ENCODE measurements around the gene AIP.
"Not testable (repeated sequence)": the region's sequence is repeated elsewhere in the genome, so short reads cannot be mapped to it uniquely, and the experiment has no call there.

The AIP gene

DNA sequence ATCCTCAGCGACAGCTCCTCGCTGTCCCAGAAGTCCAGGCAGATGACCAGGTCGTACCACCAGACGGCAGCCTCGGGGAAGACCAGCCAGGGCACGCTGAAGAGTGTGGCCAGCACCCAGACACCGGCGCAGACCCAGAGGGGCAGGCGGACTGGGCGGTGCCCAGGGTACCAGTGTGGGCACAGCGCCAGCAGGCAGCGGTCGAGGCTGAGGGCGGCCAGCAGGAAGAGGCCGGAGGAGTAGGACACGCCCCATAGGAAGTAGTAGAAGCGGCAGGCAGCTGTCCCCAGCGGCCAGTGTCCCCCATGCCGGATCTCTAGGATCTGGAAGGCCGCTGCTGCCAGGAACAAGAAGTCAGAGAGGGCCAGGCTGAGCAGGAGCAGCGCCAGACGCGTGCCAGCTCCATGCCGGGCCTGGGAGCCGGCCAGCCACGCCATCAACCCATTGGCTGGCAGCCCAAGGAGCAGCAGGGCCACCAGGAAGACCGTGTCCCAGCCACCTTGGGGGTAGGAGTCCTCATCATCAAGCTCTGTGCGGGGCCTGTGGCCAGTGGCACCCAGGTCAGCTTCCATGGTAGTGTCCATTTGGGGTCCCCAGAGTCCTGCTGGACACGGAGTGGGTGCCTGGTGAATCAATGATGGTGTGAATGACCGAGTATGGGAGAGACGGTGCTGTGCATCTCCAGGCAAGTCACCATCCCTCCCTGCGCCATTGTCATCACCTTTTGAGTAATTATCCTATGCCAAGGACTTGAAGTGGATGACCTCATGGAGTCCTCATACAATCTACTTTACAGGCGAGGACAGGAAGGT, 30.5 kb upstream of the AIP start, which contains the start of gene GPR152:
Gene GPR152, minus strand, starts transcription at position 589 of the 812 bp plus-strand sequence. Its CDS starts 5 bp downstream, at position 584.
- no peak for DNase-seq (ENCODE audit: low read depth in 1 of 2, low spot score in 1 of 2)
- TF ChIP-seq JUND (IDR thresholded peaks at IDR 0.05; ENCODE audit: low read depth): no peak
- in situ Hi-C loops (cut with HindIII; ENCODE audit: low pct_unique_long_range_greater_than_20kb, low sequenced_read_pairs): no loop called here

DNA sequence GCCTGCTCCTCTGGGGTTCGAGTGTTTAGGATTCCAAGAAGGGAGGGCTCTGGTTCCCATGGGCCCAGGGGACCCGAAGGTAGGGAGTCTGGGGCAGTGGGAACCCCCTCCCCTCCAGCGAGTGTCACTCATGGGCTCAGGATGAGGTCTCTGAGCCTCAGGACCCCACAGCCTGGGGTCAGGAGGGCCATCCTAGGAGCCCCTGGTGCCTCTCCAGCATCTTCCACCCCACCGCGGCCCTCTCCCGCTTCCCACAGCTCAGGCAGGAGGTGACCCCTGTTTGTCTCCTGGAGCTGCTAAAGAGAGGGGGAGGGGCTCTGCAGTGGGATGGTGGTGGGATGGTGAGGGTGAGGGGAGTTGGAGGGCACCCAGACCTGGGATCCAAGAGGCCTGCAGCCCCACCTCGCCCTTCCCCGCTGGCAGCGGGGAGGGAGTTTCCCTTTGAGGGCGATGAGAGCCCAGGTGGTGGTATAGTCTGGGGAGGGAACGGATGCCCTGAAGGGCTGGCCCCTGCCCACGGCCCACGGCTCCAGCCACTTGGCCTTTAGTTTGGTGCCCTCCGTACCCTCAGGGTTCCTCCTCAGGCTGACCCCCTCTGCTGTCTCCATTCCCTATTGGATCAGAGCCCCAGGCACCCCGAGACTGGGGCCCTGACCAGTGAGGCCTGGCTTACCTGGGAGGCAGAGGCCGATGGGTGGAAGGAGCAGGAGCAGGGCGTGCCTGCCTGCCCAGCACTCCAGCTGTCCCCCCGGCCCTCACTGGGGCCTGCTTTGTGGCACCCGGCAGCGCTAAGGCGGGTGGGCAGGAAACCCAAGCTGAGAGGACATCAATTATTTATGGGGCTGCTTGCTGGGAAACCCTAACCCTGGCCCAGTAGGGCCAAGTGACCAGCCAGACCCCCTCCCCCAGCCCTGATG, 28.8 kb upstream of the AIP start:
- in situ Hi-C loops (cut with HindIII; ENCODE audit: low pct_unique_long_range_greater_than_20kb, low sequenced_read_pairs): no loop called here
- DNase-seq (ENCODE audit: low read depth in 1 of 2, low spot score in 1 of 2): no peak
- no peak for TF ChIP-seq JUND (IDR thresholded peaks at IDR 0.05; ENCODE audit: low read depth)

DNA sequence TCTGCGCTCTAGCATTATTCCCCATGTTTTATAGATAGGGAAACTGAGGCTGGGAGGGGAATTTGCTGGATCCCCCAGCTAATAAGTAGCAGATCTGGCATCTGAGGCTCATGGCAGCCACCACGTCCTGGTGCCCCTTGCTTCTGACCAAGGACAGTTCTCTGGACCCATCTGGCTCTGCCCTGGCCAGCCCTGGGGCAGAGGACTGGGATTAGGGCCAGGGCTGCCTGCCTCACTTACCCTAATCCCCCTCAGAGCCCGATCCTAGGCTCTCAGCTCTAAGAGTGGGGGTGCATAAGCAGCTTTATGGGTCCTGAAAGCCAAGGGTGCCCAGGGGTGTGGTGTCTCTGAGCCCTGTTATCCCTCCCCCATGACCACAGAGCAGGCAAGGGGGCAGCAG, 27.8 kb upstream of the AIP start, which contains the start of gene CABP4:
Gene CABP4, plus strand, starts transcription at position 301 of the 400 bp plus-strand sequence. Its CDS starts 70 bp downstream, at position 371.
- TF ChIP-seq JUND (IDR thresholded peaks at IDR 0.05; ENCODE audit: low read depth): no peak
- in situ Hi-C loops (cut with HindIII; ENCODE audit: low pct_unique_long_range_greater_than_20kb, low sequenced_read_pairs): no loop called here
- no peak for DNase-seq (ENCODE audit: low read depth in 1 of 2, low spot score in 1 of 2)

DNA sequence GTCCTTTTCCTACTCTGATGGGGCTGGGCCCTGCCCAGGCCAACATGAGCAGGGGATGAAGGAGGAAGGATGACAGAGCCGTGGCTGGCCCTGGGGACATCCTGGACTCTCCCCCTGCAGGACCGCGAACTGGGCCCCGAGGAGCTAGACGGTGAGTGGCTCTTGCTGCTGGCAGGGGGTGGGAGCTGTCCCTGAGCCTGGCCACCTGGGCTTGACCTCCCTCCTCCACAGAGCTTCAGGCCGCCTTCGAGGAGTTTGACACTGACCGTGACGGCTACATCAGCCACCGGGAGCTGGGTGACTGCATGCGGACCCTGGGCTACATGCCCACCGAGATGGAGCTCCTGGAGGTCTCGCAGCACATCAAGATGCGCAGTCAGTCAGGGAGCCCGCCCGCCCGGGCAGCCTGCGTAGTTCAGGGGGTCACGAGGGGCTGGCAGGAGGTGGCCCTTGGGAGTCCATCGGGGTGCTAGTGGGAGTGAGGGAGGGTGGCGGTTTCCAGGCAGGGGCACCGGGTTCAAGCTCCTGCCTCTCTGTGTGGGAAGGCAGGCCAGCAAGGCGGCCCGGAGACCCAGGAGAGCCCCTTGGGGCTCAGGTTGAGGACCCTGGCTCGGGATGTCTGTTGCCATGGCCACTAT, 26.6 kb upstream of the AIP start:
- in situ Hi-C loops (cut with HindIII; ENCODE audit: low pct_unique_long_range_greater_than_20kb, low sequenced_read_pairs): no loop called here
- no peak for DNase-seq (ENCODE audit: low read depth in 1 of 2, low spot score in 1 of 2)
- no peak for TF ChIP-seq JUND (IDR thresholded peaks at IDR 0.05; ENCODE audit: low read depth)

DNA sequence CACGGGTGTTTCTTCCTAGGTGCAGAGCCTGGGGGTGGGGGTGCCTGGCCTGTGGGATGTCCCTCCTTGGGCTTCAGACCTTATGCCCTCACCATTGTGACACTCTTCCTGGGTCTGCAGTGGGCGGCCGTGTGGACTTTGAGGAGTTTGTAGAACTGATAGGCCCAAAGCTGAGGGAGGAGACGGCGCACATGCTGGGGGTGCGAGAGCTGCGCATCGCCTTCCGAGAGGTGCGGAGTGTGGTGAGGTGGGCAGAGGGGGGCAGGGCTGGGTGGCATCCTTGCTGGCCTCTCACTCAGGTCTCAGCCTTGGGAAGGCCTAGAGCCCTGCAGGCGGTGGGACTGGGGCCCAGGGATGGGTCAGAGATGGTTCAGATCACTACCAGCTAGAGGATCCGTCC, 25.4 kb upstream of the AIP start:
- in situ Hi-C loops (cut with HindIII; ENCODE audit: low pct_unique_long_range_greater_than_20kb, low sequenced_read_pairs): no loop called here
- no peak for TF ChIP-seq JUND (IDR thresholded peaks at IDR 0.05; ENCODE audit: low read depth)
- DNase-seq (ENCODE audit: low read depth in 1 of 2, low spot score in 1 of 2): no peak

DNA sequence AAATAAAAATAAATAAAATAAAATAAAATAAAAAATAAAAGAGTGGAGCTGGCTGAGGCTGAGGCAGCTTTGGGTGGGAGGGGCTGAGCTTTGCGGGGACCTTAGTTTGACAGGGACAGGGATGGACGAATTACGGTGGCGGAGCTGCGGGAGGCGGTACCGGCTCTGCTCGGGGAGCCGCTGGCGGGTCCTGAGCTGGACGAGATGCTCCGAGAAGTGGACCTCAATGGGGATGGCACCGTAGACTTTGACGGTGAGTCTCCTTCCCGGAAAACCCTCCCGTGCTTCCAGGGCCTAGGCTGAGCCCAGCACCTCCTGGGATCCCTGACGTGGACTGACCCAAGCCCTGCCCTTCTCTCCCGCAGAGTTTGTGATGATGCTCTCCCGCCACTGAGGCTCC, 24.6 kb upstream of the AIP start:
- DNase-seq (ENCODE audit: low read depth in 1 of 2, low spot score in 1 of 2): no peak
- in situ Hi-C loops (cut with HindIII; ENCODE audit: low pct_unique_long_range_greater_than_20kb, low sequenced_read_pairs): no loop called here
- TF ChIP-seq JUND (IDR thresholded peaks at IDR 0.05; ENCODE audit: low read depth): no peak

DNA sequence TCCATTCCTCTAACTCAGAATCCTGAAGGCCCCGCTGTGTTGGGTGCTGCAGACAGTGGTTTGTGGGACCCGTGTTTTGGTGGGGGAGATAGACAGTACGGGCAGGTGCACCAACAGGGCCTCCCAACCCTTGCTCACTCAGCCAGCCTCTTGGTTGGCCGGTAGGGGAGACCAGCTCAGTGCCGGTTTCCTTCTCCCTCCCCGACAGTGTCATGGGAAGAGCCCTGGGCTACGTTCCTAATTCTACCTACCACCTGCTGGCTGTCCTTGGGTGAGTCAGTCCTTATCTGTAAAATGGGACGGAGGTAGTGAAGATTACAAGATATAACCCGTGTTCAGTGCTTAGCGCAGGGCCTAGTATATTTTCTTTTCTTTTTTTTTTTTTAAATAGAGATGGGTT, 19.6 kb upstream of the AIP start:
- no peak for TF ChIP-seq JUND (IDR thresholded peaks at IDR 0.05; ENCODE audit: low read depth)
- in situ Hi-C loops (cut with HindIII; ENCODE audit: low pct_unique_long_range_greater_than_20kb, low sequenced_read_pairs): no loop called here

DNA sequence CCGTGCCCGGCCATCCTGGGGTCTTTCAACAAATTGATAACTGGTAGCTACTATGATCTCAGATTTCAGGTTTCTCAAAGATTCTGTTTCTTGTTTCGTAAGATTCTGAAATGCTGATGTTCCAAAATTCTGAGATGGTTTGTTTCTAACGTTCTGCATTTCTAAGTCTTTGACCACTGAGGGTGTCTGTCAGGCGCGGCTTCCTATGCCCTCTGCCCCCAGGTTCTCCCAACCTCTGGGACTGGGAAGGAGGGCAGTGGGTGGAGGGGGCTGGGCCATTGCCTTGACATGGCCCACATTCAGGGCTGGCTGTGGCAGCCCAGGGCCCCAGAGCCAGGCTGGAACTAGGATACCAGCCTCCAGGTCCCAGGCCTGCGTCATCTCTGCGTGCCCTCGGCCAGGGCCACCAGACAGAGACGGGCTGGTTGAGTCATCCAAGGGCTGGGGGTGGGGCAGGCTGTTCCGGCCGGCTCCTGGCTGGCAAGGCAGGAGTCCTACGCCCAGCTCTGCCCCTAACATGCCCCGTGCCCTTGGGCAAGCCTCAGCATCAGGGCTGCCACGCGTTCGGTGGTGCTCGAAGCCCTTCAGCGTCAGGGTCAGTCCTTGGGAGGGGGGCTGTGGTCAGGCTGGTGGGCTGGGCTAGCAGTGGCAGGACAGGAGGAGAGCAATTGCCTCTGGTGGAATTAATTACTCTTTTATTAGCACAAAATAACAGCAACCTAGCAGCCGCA, 19.0 kb upstream of the AIP start:
- peak in 1 of 2 experiments; percentile 87 for DNase-seq (ENCODE audit: low read depth in 1 of 2, low spot score in 1 of 2)
- in situ Hi-C loops (cut with HindIII; ENCODE audit: low pct_unique_long_range_greater_than_20kb, low sequenced_read_pairs): no loop called here
- no peak for TF ChIP-seq JUND (IDR thresholded peaks at IDR 0.05; ENCODE audit: low read depth)

More for the DNA sequence above, 19.6 kb upstream of the AIP start:
- no peak for DNase-seq (ENCODE audit: low read depth in 1 of 2, low spot score in 1 of 2)

DNA sequence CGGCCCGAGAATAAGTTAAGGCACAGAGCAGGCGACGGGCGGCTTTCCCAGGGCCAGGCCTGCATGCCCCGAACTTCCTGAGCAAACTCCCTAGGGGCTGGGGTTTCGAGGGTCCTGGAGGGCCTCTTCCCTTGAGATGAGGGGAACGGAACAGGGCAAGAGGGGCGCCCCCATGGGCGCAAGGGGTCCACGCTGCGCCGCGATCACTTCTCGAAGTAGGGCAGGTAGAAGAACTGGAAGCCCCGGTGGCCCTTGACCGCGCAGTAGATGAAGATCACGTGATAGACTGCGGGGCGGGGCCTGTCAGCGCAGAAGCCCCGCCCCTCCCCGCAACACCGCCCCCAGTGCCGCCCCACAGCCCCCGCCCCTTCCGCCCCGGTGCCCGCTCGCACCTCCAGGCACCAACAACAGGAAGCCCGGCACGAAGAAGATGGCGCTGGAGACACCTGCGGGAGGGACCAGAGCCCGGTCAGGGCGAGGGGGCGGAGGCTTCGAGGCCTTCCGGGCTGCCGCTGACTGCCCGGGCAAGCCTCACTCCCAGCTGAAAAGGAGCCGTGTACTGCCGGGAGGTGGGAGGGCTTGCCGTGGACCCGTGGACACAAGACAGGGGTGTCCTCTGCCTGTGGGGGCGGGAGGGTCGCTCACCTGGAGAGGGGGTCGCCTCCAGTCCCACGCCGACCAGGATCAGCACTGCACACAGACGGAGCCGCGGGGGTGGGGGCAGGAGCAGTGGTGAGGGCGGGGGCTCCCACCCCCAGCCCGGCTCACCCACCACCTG, 18.2 kb upstream of the AIP start:
- in situ Hi-C loops (cut with HindIII; ENCODE audit: low pct_unique_long_range_greater_than_20kb, low sequenced_read_pairs): no loop called here
- no peak for TF ChIP-seq JUND (IDR thresholded peaks at IDR 0.05; ENCODE audit: low read depth)
- DNase-seq (ENCODE audit: low read depth in 1 of 2, low spot score in 1 of 2): peak; percentile 92 to 98

DNA sequence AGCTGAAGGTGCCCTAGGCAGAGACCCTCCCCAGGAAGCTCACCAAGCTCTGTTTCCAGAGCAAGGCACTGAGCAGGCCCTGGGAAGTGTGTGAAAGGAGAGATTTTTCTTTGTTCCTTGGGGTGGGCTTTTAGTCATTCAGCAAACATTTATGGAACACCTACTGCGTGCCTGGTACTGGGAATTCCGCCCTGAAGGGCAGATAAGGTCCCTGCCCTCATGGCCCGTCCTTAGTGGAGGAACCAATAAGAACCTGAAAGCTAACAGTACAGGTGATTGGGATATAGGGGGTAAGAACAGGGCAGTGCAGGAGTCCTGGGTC, 17.7 kb upstream of the AIP start:
- TF ChIP-seq JUND (IDR thresholded peaks at IDR 0.05; ENCODE audit: low read depth): no peak
- in situ Hi-C loops (cut with HindIII; ENCODE audit: low pct_unique_long_range_greater_than_20kb, low sequenced_read_pairs): no loop called here
- peak in 1 of 2 experiments; percentile 50 for DNase-seq (ENCODE audit: low read depth in 1 of 2, low spot score in 1 of 2)

DNA sequence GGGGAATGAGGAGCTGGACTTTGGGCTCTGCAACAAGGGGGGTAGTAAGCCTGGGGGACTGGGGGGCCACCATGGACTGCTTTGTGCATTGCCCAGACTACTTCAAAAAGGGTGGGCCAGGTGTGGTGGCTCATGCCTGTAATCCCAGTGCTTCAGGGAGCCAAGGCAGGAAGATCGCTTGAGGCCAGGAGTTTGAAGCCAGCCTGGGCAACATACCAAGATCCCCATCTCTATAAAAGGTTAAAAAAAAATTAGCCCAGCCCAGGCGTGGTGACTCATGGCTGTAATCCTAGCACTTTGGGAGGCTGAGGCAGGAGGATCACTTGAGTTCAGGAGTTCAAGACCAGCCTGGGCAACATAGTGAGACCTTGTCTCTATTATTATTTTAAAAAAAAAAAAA, 17.3 kb upstream of the AIP start:
- in situ Hi-C loops (cut with HindIII; ENCODE audit: low pct_unique_long_range_greater_than_20kb, low sequenced_read_pairs): not testable (repeated sequence)
- TF ChIP-seq JUND (IDR thresholded peaks at IDR 0.05; ENCODE audit: low read depth): 0 out of 2 replicates have a peak, but pooled peaks have one; percentile 16
- peak in 1 of 2 experiments; percentile 85 for DNase-seq (ENCODE audit: low read depth in 1 of 2, low spot score in 1 of 2)
